HPDE6-E6E7 (cell line): ENCODE data around the gene AGPAT2.

Source experiments
- DNase-seq: peaks from one replicate; pipeline ENCODE4 v3.0.0; 2011; ENCODE audit warnings: missing footprints; ENCODE audit errors: extremely low spot score

Gene AGPAT2

DNA sequence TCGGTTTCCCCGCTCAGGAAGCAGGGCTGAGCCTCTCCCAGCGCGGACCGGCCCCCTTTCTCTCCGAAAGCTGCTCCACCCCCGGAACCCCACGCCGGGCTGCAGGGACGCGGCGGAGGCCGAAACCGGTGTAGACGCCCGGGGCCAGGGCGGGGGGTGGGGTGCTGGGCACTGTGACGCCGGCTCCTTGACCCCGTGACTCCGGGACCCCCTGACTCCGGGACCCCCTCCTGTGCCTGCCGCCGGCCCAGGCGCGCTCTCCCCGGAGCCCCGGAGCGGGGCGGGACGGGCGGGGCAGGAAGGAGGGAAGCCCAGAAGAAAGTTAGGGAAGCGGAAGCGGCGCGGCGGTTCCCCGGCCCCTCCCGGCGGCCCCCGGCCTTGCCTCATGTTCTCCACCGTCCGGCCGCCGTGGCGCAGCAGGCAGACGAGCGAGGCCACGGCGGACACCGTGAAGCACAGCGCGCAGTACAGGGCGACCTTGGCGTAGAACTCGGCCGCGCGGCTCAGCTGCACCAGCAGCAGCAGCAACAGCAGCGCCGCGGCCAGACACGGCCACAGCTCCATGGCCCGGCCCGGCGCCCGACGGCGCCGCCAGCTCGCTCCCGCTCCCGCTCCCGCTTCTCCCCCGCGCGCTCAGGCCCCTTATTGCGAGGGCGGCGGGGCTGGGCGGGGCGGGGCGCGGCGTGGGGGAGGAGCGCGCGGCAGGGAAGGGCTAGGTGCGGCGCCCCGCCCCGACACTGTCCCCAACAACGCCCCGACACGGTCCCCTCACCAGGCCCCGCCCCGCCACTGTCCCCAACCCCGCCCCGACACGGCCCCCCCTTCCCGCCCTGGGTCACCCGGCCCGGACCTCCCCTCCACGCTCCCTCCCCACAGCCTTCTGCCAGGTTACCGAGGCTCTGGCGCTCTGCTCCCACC, at the start of gene AGPAT2:
Gene AGPAT2 (minus strand): TSS at position 664 of the 918 bp plus-strand sequence. CDS start 100 bp downstream, at position 564.
- no peak for DNase-seq

DNA sequence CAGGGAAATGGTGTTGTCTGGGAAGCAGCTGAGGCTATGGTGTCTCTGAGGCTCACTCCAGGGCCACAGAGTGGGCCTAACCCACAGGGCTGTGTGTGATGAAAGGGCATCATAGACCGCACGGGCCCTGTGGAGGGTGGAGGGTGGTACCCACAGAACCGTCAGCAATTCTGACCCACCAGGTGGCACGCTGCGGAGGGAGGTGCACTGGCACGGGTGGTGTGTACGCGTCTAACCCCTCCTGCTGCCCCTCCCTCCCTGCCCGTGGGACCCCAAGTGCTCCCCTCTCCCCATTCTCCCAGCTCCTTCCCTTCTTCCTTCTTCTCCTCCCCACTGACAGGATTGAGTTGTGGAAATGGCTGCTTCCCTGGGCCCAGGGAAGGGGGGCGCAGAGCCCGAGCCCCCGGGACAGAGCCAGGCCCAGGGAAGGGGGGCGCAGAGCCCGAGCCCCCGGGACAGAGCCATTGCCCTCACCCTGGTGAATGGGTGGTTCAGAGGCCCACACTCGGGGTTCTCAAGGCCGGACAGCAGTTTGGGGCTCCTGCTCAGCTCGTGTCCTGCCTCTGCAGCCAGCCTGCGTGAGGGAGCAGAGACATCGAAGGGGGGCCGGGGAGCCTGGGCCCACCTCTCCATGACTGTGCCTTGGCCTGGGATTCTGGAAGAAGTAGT, 48.7 kb upstream of the AGPAT2 start:
- DNase-seq, result no peak

DNA sequence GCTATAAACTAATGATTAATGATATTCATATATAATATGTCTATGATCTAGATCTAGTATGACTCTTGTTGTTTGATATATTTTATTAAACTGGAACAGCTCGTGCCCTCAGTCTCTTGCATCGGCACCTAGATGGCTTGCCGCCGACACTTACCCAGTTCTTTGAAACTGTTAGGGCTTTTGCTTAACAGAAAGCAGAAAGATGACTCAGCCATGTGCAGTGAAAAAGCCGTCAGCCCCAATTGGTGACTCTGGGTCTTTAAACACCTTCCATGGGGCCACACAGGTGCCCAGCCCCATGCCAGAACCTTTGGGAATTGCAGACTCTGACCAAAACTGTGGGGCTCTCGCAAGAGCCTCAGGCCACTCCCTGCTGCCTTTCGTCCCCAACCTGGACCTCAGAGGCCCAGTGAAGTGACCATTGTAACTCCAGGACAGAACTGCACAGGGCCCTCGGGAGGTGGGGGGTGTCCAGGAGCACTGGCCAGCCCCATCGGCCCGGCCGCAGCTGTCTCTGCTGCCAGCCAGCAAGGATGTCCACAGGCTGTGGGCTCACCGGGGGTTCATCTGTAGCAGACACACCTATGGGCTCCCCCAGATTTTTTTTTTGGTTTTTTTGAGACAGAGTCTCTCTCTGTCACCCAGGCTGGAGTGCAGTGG, 47.7 kb upstream of the AGPAT2 start:
- DNase-seq, result no peak

DNA sequence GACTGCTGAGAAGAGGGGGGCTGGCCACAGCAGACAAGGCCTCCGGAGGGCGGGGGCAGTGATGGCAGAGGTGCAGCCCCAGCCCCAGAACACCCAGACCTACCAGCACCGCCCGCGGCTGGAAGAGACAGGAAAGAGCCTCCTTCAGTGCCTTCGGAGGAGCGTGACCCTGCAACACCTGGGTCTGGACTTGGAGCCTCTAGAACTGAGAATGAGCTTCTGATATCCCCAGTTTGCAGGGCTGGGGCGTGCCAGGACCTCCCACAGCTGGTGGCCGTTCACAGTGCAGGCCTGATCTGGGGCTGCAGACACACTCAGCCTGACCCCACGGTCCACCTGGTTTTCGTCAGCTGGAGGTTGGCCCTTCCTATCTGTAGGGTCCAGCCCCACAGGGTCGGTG, 46.4 kb upstream of the AGPAT2 start:
- DNase-seq, result no peak

DNA sequence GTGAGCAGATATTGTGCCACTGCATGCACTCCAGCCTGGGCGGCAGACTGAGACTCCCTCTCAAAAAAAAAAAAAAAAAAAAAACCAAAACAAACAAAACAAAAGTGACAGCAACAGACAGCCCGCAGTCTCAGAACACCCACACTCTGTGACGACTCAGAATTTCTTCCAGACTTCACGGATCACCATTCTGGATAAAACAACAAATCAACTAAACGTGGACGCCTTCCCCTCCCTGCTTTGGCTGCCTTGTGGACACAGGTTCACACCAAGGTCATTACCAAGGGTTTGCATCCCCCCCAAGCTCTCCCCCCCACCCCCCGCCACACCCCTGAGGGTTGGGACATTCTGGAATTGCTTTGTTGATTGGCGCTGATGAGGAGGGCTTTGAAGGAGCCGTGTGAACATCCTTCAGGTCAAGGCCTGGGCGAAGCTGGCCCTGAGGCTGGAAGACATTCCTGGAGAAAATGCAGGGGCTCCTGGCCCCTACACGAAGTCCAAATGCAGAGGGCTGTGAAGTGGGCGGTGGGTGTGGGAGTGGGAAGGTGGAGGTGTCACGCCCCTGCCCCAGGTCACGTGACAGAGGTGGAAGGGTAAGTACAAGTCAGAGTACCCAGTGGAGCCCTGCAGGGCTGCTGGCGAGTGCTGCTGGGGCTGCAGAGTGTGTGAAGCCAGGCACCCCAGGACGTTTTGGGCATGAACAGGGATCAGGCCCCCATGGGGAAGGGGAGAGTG, 45.4 kb upstream of the AGPAT2 start:
- DNase-seq, result no peak

DNA sequence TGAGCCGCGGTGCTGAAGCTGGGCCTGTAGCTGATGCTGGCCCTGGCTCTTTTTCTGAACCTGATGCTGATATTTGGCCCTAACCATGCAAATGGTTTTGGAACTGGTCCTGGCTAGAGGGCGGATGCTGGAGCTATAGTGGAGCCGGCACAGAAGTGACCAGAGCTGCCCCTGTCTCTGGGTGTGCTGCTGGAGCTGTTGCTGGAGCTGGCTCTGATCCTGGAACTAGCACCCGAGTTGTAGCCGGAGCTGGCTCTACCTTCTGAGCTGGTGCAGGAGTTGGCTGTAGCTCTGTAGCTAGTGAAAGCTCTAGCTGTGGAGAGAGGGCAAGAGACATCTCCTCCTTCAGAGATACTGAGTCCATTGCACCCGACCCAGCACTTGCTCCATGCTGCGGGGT, 42.7 kb upstream of the AGPAT2 start:
- no peak for DNase-seq

DNA sequence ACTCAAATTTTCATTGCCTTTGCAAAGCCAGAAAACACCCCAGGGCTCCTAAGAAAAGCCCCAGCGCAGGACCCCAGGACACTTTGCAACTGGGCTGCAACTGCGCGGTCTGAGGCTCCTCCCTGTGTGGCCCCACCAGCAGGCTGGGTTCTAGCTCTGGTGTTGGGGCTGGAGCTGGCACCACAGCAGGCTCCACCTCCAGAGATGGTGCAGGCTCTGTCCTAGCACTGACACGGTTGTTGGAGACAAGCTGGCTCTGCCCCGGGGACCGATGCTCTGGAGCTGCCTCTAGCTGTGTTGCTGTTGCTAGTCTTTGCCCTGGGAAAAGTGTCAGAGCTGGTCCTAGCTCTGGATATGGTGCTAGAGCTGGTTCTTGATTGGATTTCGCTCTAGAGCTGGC, 41.9 kb upstream of the AGPAT2 start:
- no peak for DNase-seq

DNA sequence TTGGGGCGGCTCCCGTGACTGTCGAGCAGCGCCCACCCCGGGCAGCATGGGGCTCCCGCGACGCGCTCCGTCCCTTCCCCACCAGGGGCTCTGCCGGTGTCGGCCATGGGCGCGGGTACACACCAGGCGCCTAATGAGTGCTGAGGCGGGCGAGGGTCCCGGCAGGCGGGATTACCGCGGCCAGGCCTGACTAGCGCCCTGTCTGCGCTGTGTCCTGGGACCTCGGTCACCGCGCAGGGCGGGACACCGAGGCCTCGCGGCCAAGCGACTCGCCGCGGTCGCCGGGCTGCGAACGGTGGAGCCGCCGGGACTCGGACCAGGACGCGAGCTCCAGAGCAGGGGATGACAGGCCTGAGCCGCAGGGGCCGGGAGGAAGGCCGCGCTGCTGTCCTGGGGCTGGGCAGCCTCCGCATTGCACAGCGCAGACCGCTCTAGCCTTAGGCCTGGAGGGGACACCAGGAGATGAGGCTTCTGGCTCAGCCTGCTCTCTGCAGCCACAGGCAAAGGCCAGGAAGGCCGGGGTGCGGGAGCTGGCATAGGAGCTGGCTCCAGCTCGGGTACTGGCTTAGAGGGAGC, 41.4 kb upstream of the AGPAT2 start:
- DNase-seq, result no peak

DNA sequence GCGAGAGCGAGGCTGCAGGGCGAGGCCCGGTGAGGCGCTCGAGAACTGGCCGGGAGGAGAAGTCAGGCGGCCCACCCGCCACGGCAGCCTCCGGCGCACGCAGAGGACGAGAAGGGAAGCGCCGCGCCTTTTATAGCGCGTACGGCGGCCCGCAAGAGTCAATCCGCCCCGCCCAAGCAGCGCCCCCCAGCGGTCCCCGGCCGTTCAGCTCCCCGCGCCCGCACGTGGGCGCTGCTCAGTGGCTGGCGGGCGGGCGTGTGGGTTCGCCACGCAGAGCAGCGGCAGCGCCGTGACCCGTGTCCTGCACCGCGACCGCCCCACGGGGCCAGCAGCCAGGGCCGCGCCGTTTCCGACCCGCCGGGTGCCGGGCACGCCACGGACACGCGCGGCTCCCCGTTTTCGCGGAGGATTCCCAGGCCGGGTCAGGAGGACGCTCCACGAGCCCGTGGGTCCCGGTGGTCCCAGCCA, 40.9 kb upstream of the AGPAT2 start:
- DNase-seq, result peak; percentile 66

DNA sequence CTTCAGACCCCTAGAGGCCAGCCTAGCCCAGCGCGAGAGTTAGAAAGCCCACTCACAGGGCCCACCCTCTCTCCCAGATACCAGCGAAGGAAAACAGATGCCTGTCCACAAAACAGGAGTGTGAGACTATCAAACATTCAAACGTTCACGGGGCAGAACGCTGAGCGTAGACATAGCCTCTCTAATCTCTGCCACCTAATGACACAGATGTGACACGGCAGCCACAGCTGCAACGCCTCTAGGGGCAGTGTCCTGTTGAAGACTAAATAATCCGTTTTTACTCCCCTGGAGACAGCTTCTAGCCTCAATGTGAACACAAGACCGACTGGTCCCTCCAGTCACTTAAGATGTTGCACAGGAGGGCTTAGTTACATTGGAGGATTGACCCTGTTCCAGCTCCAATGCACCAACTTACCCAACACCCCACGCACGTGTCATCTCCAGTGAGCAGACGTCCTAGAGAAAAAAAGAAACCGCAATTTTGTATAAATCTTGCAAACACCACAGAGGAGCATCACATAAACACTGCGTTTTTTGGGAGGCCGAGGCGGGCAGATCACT, 39.5 kb upstream of the AGPAT2 start:
- DNase-seq, result no peak

DNA sequence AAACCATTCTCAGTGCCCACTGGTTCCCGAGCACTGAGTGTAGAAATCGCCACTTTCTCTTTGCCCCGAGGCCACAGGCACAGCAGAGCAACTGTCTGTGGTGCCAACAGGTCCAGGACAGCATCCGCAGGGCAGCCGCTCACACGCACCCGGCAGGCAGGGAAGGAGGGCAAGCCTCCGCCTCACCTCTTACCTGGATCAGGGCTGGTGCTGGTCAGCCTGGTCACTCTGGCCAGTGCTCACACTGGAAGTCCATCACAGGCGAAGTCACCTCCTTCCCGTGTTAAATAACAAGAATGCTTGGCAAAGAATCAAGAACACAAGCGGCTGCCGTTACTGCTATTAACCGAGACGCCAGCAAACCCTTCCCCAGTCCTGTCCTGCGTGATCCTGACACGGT, 38.9 kb upstream of the AGPAT2 start:
- no peak for DNase-seq

DNA sequence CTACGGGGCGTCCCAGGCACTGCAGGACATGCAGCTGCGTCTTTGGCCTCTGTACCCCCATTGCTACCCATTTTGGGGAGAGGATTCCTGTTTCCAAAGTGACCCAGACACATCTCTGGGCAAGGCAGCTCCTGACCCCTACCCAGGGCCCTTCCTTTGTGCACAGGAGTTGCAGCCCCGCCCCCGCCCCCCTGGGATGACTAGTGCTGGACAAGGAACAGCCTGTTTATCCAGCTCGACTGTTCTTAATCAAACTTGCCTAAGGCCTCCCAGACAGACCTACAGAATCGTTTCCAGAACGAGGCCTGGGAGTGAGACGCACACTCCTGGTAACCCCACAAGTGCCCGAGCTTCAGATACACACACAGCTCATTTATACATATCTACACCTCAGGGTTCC, 38.4 kb upstream of the AGPAT2 start:
- DNase-seq, result peak; percentile 80

DNA sequence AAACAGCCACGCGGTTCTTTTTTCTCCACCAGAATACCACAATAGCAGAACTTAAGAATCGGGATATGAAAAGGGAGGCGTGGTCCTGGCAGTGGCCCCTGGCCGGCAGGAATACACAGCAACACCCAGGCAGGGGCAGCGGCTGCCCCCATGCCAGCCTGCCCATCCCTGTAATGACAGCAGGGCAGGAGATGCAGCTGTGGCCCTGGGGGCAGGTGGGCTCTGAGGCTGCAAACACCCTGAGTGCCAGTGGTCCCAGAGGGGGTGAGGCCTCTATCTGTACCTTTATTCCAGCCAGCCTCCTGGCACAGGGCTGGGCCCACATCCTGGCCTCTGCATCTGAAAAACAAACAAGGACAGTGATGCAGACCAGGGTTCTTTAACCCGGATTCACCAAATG, 37.5 kb upstream of the AGPAT2 start:
- no peak for DNase-seq

DNA sequence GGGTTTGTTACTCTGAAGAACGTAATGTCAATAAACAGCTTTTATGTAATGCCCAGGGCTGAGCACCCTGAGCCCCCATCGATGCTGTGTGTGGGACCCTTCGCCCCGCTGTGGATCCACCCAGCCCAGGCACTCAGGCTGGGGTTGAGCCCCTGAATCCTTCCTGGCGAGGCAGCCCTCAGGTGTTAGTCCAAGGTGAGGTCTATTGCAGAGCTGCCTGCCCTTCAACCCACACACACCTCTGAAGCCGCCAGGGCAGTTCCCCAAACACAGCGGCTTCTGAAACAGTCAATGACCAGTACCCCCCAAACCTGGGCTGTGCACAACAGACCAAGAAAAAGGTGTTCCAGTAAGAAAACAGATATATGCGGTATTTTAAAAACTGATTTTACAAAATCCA, 36.7 kb upstream of the AGPAT2 start:
- no peak for DNase-seq

DNA sequence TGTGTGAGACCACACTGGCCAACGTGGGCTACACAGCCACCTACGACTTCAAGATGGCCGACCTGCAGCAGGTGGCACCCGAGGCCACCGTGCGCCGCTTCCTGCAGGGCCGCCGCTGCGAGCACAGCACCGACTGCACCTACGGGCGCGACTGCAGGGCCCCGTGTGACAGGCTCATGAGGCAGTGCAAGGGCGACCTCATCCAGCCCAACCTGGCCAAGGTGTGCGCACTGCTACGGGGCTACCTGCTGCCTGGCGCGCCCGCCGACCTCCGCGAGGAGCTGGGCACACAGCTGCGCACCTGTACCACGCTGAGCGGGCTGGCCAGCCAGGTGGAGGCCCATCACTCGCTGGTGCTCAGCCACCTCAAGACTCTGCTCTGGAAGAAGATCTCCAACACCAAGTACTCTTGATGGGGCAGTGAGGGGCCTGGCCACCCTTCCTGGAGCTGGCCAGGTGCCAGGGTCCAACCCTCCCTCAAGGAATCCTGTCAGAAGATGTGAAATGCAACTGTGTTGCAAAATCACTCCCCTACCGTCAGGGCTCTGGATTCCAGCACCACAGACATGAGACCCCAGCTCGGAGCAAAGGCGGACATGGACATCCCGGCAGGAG, 36.2 kb upstream of the AGPAT2 start:
- no peak for DNase-seq

DNA sequence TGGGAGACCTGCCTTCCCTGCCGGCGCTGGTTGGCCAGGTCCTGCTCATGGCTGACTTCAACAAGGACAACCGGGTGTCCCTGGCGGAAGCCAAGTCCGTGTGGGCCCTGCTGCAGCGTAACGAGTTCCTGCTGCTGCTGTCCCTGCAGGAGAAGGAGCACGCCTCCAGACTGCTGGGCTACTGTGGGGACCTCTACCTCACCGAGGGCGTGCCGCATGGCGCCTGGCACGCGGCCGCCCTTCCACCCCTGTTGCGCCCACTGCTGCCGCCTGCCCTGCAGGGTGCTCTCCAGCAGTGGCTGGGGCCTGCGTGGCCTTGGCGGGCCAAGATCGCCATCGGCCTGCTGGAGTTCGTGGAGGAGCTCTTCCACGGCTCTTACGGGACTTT, 35.7 kb upstream of the AGPAT2 start:
- no peak for DNase-seq

DNA sequence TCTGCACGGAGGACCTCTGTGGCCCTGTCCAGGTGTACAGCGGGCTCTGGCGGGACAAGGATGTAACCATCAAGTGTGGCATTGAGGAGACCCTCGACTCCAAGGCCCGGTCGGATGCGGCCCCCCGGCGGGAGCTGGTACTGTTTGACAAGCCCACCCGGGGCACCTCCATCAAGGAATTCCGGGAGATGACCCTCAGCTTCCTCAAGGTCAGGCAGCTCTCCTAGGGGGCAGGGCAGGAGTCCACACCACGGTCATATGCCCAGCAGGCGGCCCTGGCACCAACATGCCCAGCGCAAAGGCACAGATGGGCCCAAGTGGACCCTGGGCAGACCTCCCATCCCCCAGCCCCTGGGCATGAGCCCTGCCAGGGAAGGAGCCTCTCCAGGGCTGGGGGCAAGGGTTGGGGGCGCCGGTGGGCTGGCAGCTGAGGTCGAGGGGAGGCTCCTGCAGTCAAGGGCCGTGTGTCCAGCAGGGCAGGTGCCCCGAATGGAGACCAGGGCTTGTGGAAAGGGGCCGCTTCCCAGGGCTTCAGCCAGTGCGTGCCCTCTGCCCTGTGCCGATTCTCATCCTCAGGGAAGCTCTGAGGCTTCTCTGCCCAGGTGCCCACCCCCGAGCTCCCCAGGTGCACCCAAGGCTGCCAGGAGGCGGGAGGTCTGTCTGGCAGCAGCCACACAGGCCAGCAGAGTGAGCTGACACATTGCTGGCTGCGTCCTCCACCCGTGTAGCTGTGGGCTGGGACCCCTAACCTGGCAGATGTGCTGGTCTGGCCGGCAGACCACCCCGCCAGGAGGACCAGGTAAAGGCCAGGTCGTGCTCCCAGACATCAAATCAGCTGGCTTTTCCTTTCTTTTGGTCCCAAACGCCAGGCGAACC, 35.1 kb upstream of the AGPAT2 start:
- DNase-seq, result no peak

DNA sequence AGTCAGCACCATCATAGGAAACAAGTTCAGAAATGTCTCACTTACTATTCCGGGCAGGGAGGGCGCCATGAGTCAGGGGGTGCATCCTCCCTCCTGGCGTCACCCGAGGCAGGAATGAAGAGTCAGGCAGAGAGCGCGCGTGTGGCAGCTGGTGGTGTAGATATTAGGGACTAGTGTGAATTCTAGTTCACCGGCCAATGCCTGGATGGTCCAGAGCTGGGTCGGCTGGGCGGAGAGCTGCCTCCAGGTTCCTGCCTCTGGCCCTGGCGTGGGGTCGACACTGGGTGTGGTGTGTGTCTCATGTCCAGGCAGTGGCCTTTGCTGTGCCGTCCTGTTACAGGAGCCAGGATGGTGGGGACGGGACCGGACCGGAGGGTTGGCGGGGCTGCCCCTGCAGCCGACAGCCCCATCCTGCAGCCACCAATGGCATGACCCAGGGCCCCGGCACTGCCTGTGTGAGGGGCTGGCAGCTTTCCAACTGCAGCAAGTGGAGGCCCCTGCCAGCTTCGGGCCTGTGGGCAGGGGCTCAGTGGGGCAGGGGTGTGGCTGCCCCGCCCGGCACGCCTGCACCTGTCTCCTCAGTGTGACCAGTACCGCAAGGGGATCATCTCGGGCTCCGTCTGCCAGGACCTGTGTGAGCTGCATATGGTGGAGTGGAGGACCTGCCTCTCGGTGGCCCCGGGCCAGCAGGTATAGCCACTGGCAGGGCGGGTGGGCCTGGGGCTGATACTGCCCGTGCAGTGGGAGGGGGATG, 34.3 kb upstream of the AGPAT2 start:
- peak; percentile 90 for DNase-seq

DNA sequence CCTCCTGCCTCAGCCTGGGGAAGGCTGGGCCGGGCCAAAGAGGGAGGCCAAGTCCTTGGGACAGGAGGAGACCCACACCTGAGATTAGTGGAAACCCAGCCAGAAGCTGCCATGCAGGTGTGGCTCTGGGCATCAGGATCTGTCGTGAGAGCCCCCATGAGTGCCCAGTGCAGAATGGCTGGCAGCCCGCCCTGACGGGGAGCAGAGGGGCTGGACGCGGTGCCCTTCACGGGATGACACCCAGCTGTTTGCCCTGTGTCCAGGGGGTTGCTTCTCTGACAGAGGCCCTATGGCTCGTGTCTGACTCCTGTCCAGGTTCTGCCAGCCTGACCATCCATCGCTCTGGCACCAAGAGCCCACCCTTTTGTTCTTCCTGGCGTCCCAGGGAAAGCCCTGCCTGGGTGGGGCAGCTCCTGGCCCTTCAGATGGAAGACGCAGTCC, 33.7 kb upstream of the AGPAT2 start:
- no peak for DNase-seq
